HepG2 (cell line): Measurements from ENCODE around the gene DLEC1. TPM values are rescaled to one million over a fixed set of nuclear protein-coding genes. Genes with fewer than 3 reads are reported as not detected.

ENCODE experiments used
- CSRNP1 ChIP-seq: sonication (generic); formaldehyde crosslinking; IDR thresholded peaks from 2 replicates; pipeline ENCODE4 v1.8.1; 2023; ENCODE audit warnings: mild to moderate bottlenecking, missing genetic modification reagents
- GPN1 ChIP-seq: sonication (generic); formaldehyde crosslinking; IDR thresholded peaks from 2 replicates; pipeline ENCODE4 v1.5.1; 2020; ENCODE audit warnings: missing genetic modification reagents, borderline replicate concordance
- HBP1 ChIP-seq: IDR thresholded peaks from 2 replicates; pipeline ENCODE4 v1.6.1; 2016; ENCODE audit warnings: low read depth, control low read depth
- JARID2 ChIP-seq: sonication (generic); formaldehyde crosslinking; IDR thresholded peaks from 2 replicates; pipeline ENCODE4 v1.8.1; 2023; ENCODE audit warnings: missing genetic modification reagents, inconsistent platforms; ENCODE audit not compliant: insufficient replicate concordance
- JUND ChIP-seq: sonication (generic); formaldehyde crosslinking; IDR thresholded peaks from 2 replicates; pipeline ENCODE4 v1.8.0; 2022; ENCODE audit warnings: mild to moderate bottlenecking, missing genetic modification reagents
- KDM5A ChIP-seq: fragments of 200-600 bp; sonication (generic); IDR thresholded peaks from 2 replicates; pipeline ENCODE4 v1.7.0; 2018; ENCODE audit warnings: antibody characterized with exemption, mild to moderate bottlenecking, low read length, borderline replicate concordance
- NCOR1 ChIP-seq: fragments of 200-600 bp; sonication (generic); IDR thresholded peaks from 2 replicates; pipeline ENCODE4 v1.7.0; 2017; ENCODE audit warnings: antibody characterized with exemption, low read length, borderline replicate concordance
- RBFOX2 ChIP-seq: fragments of 200-400 bp; formaldehyde crosslinking; IDR thresholded peaks from 2 replicates; pipeline ENCODE4 v1.6.1; 2017; ENCODE audit warnings: low read depth, mild to moderate bottlenecking, low read length
- REST ChIP-seq, 2 experiments: IDR thresholded peaks; 2 replicates each; pipeline ENCODE4 v1.6.1; 2011 to 2012; ENCODE audit warnings: low read length in 2 of 2, borderline replicate concordance in 1 of 2, low read depth in 1 of 2, mild to moderate bottlenecking in 1 of 2, moderate library complexity in 1 of 2
- SRF ChIP-seq: IDR thresholded peaks from 2 replicates; pipeline ENCODE4 v1.6.1; 2011; ENCODE audit warnings: mild to moderate bottlenecking, low read depth, low read length, moderate library complexity
- ZBTB38 ChIP-seq: sonication (generic); formaldehyde crosslinking; IDR thresholded peaks from 2 replicates; pipeline ENCODE4 v1.5.1; 2020; ENCODE audit warnings: mild to moderate bottlenecking, missing genetic modification reagents
- ZFP91 ChIP-seq: sonication (generic); formaldehyde crosslinking; IDR thresholded peaks from 2 replicates; pipeline ENCODE4 v1.9.0; 2022; ENCODE audit warnings: missing genetic modification reagents, mild to moderate bottlenecking, borderline replicate concordance
- ZNF317 ChIP-seq: sonication (generic); formaldehyde crosslinking; IDR thresholded peaks from 2 replicates; pipeline ENCODE4 v1.5.0; 2020; ENCODE audit warnings: mild to moderate bottlenecking, missing genetic modification reagents
- ZNF687 ChIP-seq: sonication (generic); formaldehyde crosslinking; IDR thresholded peaks from 2 replicates; pipeline ENCODE4 v1.5.1; 2020; ENCODE audit warnings: mild to moderate bottlenecking, missing genetic modification reagents, moderate library complexity
- ZNF740 ChIP-seq: sonication (generic); formaldehyde crosslinking; IDR thresholded peaks from 2 replicates; pipeline ENCODE4 v1.4.0; 2020; ENCODE audit warnings: missing genetic modification reagents
- polyA plus RNA-seq, 8 experiments: library from polyadenylated mRNA; depleted of rRNA in 3 of 8; stranded (reverse) in 7 of 8; unstranded in 1 of 8; fragments of >200 nt; fragmentation: Illumina TruSeq in 4 of 8; extraction: Trizol in 4 of 8; gene quantifications; 2 replicates each; pipeline versions ENCODE4 v1.2.1 to v1.2.3, GENCODE V29; 2011 to 2016; ENCODE audit warnings: low read depth in 4 of 8, missing spikeins in 1 of 8, mixed read lengths in 1 of 8; ENCODE audit not compliant: insufficient read depth in 1 of 8
- total RNA-seq, 5 experiments: library from RNA; depleted of rRNA; stranded (reverse); fragments of >200 nt; fragmentation: Illumina TruSeq; extraction: Trizol; gene quantifications; 2 replicates each; pipeline ENCODE4 v1.2.3, GENCODE V29; 2016; ENCODE audit warnings: low read depth in 1 of 5

The DLEC1 gene
- total and polyA plus RNA-seq, 2 of the 13 experiments (the other 11 are each of a cell fraction or from before 2014, with no cell fraction given), result 0.09 TPM; not detected in 1

GRCh38 chr3:38131621-38132369, 92.8 kb downstream of the DLEC1 start (continued):
- no peak for TF ChIP-seq ZFP91 (CRISPR knock-in tag)
- no peak for TF ChIP-seq REST (IDR thresholded peaks at IDR 0.05; ENCODE audit: borderline replicate concordance in 1 of 2, low read depth in 1 of 2, low read length in 2 of 2)
- TF ChIP-seq GPN1 (CRISPR knock-in tag), result no peak
- no peak for TF ChIP-seq KDM5A
- no peak for TF ChIP-seq JARID2 (CRISPR knock-in tag)
- no peak for TF ChIP-seq ZBTB38 (CRISPR knock-in tag)
- no peak for TF ChIP-seq NCOR1
- no peak for TF ChIP-seq HBP1 (CRISPR knock-in tag)
- no peak for TF ChIP-seq SRF
- TF ChIP-seq JUND (CRISPR knock-in tag), result no peak
- peak; percentile 37 for TF ChIP-seq ZNF687 (CRISPR knock-in tag)
- no peak for TF ChIP-seq ZNF740
- no peak for TF ChIP-seq CSRNP1 (CRISPR knock-in tag)
- TF ChIP-seq RBFOX2, result peak; percentile 46; the same call in 1 of the 2 replicates
- TF ChIP-seq ZNF317, result no peak
